GM06990 (cell line): ENCODE measurements around the gene SLC35F3.
"Not testable (repeated sequence)": the region's sequence is repeated elsewhere in the genome, so short reads cannot be mapped to it uniquely, and the experiment has no call there.

Experiments
- DNase-seq: peaks from one replicate; pipeline ENCODE4 v3.0.0-alpha.2; 2011; ENCODE audit not compliant: insufficient read length; ENCODE audit errors: extremely low read depth
- H3K27me3 ChIP-seq: replicated peaks from 2 replicates; pipeline ENCODE4 v1.6.0; 2011; ENCODE audit warnings: low read length; ENCODE audit not compliant: control insufficient read depth, insufficient read depth
- H3K36me3 ChIP-seq: 2 replicates; pipeline ENCODE4 v1.5.1; 2011; ENCODE audit warnings: low read length; ENCODE audit not compliant: control insufficient read depth, insufficient read depth
- H3K4me3 ChIP-seq: replicated peaks from 2 replicates; pipeline ENCODE4 v1.5.1; 2011; ENCODE audit warnings: low read depth, mild to moderate bottlenecking, control low read depth, low read length
- CTCF ChIP-seq: IDR thresholded peaks from 2 replicates; pipeline ENCODE4 v1.5.1; 2011; ENCODE audit warnings: low read length, control low read depth, mild to moderate bottlenecking, inconsistent platforms; ENCODE audit not compliant: insufficient read depth, poor library complexity, severe bottlenecking

Gene SLC35F3

GRCh38 chr1:234243521-234244260 lies 339.2 kb downstream of the SLC35F3 start:
- Histone ChIP-seq H3K36me3 (no peaks in the 10 kb centered on the region), H3K27me3 (no peaks in the 10 kb centered on the region), H3K4me3 (no peak overlapping the region)
- DNase-seq: no peak
- no peak for TF ChIP-seq CTCF

GRCh38 chr1:234244482-234244881 lies 340.0 kb downstream of the SLC35F3 start:
- Histone ChIP-seq H3K36me3 (no peaks in the 10 kb centered on the region), H3K27me3 (no peaks in the 10 kb centered on the region), H3K4me3 (peak overlapping the region; percentile 23)
- peak; percentile 45 for DNase-seq
- no peak for TF ChIP-seq CTCF

GRCh38 chr1:234246638-234247116 lies 342.2 kb downstream of the SLC35F3 start:
- no peak for TF ChIP-seq CTCF
- no peak overlapping the region for H3K4me3 ChIP-seq
- DNase-seq: peak; percentile 76
- no peaks in the 10 kb centered on the region for H3K27me3 ChIP-seq
- no peaks in the 10 kb centered on the region for H3K36me3 ChIP-seq

DNA sequence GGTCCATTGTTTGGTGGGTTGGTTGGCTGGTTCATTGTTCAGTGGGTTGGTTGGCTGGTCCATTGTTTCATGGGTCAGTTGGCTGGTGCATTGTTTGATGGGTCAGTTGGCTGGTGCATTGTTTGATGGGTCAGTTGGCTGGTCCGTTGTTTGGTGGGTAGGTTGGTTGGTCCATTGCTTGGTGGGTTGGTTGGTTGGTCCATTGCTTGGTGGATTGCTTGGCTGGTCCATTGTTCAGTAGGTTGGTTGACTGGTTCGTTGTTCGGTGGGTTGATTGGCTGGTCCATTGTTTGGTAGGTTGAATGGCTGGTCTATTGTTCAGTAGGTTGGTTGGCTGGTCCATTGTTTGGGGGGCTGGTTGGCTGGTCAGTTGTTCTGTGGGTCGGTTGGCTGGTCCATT lies 343.3 kb downstream of the SLC35F3 start:
- H3K4me3 ChIP-seq, DNase-seq, H3K36me3 ChIP-seq, H3K27me3 ChIP-seq: not testable (repeated sequence)

GRCh38 chr1:234250747-234251146 lies 346.3 kb downstream of the SLC35F3 start:
- no peaks in the 10 kb centered on the region for H3K27me3 ChIP-seq
- no peak for DNase-seq
- H3K4me3 ChIP-seq: no peak overlapping the region
- no peak for TF ChIP-seq CTCF
- no peaks in the 10 kb centered on the region for H3K36me3 ChIP-seq

DNA sequence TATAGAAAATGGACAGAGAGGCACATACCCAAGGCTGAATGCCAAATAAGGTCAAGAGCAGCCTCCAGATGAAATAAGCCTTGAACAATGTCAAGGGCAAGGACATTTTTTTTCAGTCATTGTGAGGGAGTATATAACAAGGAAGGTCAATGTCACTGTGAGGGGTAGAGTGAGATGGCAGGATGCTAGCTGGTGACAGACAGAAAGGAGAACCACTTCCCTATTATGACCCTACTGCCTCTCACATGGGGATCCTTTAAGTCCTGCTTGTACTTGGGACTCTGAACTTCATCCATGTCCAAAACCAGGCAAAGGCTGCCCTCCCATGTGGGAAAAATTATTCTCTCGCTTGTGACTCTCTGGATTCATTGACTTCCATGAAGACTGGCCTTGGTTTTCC lies 349.3 kb downstream of the SLC35F3 start:
- no peak overlapping the region for H3K4me3 ChIP-seq
- H3K36me3 ChIP-seq: no peaks in the 10 kb centered on the region
- H3K27me3 ChIP-seq: no peaks in the 10 kb centered on the region
- no peak for TF ChIP-seq CTCF
- no peak for DNase-seq
